ENCODE measurements around the gene IL17A.

DNA sequence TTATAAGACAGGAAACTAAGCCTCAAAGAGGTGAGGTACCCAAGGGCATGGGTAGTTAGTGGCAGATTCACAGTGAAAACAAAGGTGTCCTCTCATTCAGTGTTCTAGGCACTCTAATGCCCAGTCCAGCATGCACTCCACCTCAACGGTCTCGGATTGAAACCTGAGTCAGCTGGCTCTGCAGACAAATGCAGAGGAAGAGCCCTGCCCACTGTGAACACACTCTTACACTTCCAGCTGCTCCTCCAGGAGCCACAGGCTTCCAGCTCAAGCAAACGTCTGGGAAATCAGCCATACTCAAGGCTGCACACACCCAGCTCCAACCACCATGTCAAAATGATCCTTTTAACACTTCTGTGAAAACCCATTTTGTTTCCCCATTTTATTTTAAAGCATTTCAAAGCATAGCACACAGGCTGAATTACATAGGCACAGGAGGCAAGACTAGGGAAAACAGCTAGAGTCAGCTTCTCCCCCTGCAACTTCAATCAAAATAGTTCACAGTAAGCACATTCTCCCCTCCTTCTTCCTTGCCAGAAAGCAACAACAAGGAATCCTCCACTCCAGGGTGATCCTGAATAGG, 3.0 kb upstream of the IL17A start:
- TF ChIP-seq, protein P1, sequence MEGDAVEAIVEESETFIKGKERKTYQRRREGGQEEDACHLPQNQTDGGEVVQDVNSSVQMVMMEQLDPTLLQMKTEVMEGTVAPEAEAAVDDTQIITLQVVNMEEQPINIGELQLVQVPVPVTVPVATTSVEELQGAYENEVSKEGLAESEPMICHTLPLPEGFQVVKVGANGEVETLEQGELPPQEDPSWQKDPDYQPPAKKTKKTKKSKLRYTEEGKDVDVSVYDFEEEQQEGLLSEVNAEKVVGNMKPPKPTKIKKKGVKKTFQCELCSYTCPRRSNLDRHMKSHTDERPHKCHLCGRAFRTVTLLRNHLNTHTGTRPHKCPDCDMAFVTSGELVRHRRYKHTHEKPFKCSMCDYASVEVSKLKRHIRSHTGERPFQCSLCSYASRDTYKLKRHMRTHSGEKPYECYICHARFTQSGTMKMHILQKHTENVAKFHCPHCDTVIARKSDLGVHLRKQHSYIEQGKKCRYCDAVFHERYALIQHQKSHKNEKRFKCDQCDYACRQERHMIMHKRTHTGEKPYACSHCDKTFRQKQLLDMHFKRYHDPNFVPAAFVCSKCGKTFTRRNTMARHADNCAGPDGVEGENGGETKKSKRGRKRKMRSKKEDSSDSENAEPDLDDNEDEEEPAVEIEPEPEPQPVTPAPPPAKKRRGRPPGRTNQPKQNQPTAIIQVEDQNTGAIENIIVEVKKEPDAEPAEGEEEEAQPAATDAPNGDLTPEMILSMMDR (IDR thresholded peaks at IDR 0.05 in 8 of 11, conservative IDR thresholded peaks at IDR 0.05 in 3 of 11), result no peak
- TF ChIP-seq POLR2AphosphoS5 (IDR thresholded peaks at IDR 0.05), result no peak

All from spleen (tissue), 7 donors.